Breast epithelium (tissue), 4 donors: ENCODE results near the gene TENM4. TPM values are rescaled to one million over a fixed set of nuclear protein-coding genes. Genes with fewer than 3 reads are reported as not detected.

Source experiments
- DNase-seq, 2 donors: peaks; one replicate each; pipeline ENCODE4 v3.0.0-alpha.2; 2019; ENCODE audit warnings: low spot score in 2 of 2
- H3K27ac ChIP-seq, 2 donors: fragments of 200-600 bp; sonication (generic) in 1 of 2; one replicate each; pipeline ENCODE4 v1.5.1; 2016 to 2019; ENCODE audit warnings: mild to moderate bottlenecking in 1 of 2
- H3K27me3 ChIP-seq, 2 donors: fragments of 200-600 bp; sonication (generic) in 1 of 2; one replicate each; pipeline versions ENCODE4 v1.5.1 to v1.6.0; 2017 to 2019; ENCODE audit warnings: control low read depth in 1 of 2, mild to moderate bottlenecking in 1 of 2
- H3K36me3 ChIP-seq: fragments of 200-600 bp; one replicate; pipeline ENCODE4 v1.5.1; 2019
- H3K4me1 ChIP-seq, 2 donors: fragments of 200-600 bp; sonication (generic); one replicate each; pipeline ENCODE4 v1.5.1; 2016 to 2019; ENCODE audit warnings: control low read depth in 1 of 2
- H3K4me3 ChIP-seq, 3 donors: fragments of 200-600 bp; sonication (generic); 1 replicate in 2 of 3; 2 replicates in 1 of 3; pipeline ENCODE4 v1.5.1; 2016 to 2019; ENCODE audit warnings: mild to moderate bottlenecking in 3 of 3, moderate library complexity in 2 of 3
- H3K9me3 ChIP-seq, 2 donors: fragments of 200-600 bp; sonication (generic) in 1 of 2; one replicate each; pipeline ENCODE4 v1.5.1; 2016 to 2019; ENCODE audit warnings: control low read depth in 1 of 2
- CTCF ChIP-seq, 3 donors: fragments of 450-650 bp; IDR thresholded peaks; one replicate each; pipeline ENCODE4 v1.5.1; 2016 to 2017; ENCODE audit warnings: antibody characterized with exemption in 3 of 3, mild to moderate bottlenecking in 3 of 3, moderate library complexity in 3 of 3
- POLR2A ChIP-seq: fragments of 450-650 bp; IDR thresholded peaks from one replicate; pipeline ENCODE4 v1.6.1; 2016; ENCODE audit warnings: antibody characterized with exemption, mild to moderate bottlenecking, moderate library complexity
- POLR2AphosphoS5 ChIP-seq, 3 donors: sonication (generic); formaldehyde crosslinking; IDR thresholded peaks; one replicate each; pipeline ENCODE4 v1.6.1; 2017; ENCODE audit warnings: antibody characterized with exemption in 3 of 3
- intact Hi-C: fragments of 100-400 bp; cut with DNase I; formaldehyde crosslinking; loops from one replicate; pipeline ENCODE4 v1.15.1; 2023; ENCODE audit warnings: low total_unique reads
- total RNA-seq, 3 donors: library from RNA; depleted of rRNA; stranded (reverse); fragments of >200 nt; gene quantifications; one replicate each; pipeline ENCODE4 v1.1.0, GENCODE V29; 2016

The TENM4 gene
- 1 to 10 TPM in 2 of 3 donors, under 1 TPM in 1; 0.29 to 7.9 (median 4.8) TPM for total RNA-seq

GRCh38 chr11:79440571-79441460 lies at the start of gene TENM4:
TSS of gene TENM4 (minus strand) at chr11:79441030. CDS start at chr11:79069944, 371,086 bp downstream.
- Histone ChIP-seq H3K4me1 (peaks cover 8 to 18% of the 10 kb centered on the region in 2 donors), H3K27me3 (peaks cover 0 to 80% of the 10 kb centered on the region in 2 donors), H3K9me3 (no peaks in the 10 kb centered on the region), H3K27ac (peak within 1 kb of the TSS in 1 of 2 donors; percentile 61), H3K36me3 (no peaks in the 10 kb centered on the region), H3K4me3 (peak within 1 kb of the TSS; percentile 50 to 72 (median 54))
- intact Hi-C loops: no loop called here
- DNase-seq: peak in 1 of 2 donors; percentile 52
- TF ChIP-seq CTCF (IDR thresholded peaks at IDR 0.05) (no peak), POLR2AphosphoS5 (IDR thresholded peaks at IDR 0.05) (no peak), POLR2A (no peak)

- no peaks in the 10 kb centered on the region for H3K36me3 ChIP-seq
- no peak overlapping the region for H3K27ac ChIP-seq
- intact Hi-C loops: no loop called here
- no peak for DNase-seq
- H3K27me3 ChIP-seq: no peaks in the 10 kb centered on the region
- H3K4me3 ChIP-seq: no peak overlapping the region
- TF ChIP-seq POLR2A (no peak), CTCF (IDR thresholded peaks at IDR 0.05) (no peak), POLR2AphosphoS5 (IDR thresholded peaks at IDR 0.05) (no peak)
- no peaks in the 10 kb centered on the region for H3K9me3 ChIP-seq
- no peaks in the 10 kb centered on the region for H3K4me1 ChIP-seq
These were observed 47.5 kb upstream of the TENM4 start for GRCh38 chr11:79488286-79488685.

GRCh38 chr11:79487412-79487811 lies 46.6 kb upstream of the TENM4 start:
- Histone ChIP-seq H3K9me3 (no peaks in the 10 kb centered on the region), H3K4me3 (no peak overlapping the region), H3K27ac (no peak overlapping the region), H3K27me3 (no peaks in the 10 kb centered on the region), H3K4me1 (no peaks in the 10 kb centered on the region), H3K36me3 (no peaks in the 10 kb centered on the region)
- TF ChIP-seq POLR2AphosphoS5 (IDR thresholded peaks at IDR 0.05) (no peak), CTCF (IDR thresholded peaks at IDR 0.05) (no peak), POLR2A (no peak)
- intact Hi-C loops: no loop called here
- DNase-seq: no peak

- DNase-seq: no peak
- Histone ChIP-seq H3K27ac (no peak overlapping the region), H3K36me3 (no peaks in the 10 kb centered on the region), H3K4me3 (no peak overlapping the region), H3K4me1 (no peaks in the 10 kb centered on the region), H3K27me3 (no peaks in the 10 kb centered on the region), H3K9me3 (no peaks in the 10 kb centered on the region)
- TF ChIP-seq POLR2A (no peak), CTCF (IDR thresholded peaks at IDR 0.05) (no peak), POLR2AphosphoS5 (IDR thresholded peaks at IDR 0.05) (no peak)
- intact Hi-C loops: no loop called here
These were observed 45.6 kb upstream of the TENM4 start for GRCh38 chr11:79486242-79486984.

- Histone ChIP-seq H3K9me3 (no peaks in the 10 kb centered on the region), H3K36me3 (no peaks in the 10 kb centered on the region), H3K27ac (no peak overlapping the region), H3K4me1 (no peaks in the 10 kb centered on the region), H3K27me3 (no peaks in the 10 kb centered on the region), H3K4me3 (no peak overlapping the region)
- intact Hi-C loops: no loop called here
- TF ChIP-seq POLR2A (no peak), POLR2AphosphoS5 (IDR thresholded peaks at IDR 0.05) (no peak), CTCF (IDR thresholded peaks at IDR 0.05) (no peak)
- DNase-seq: no peak
These were observed 44.9 kb upstream of the TENM4 start for GRCh38 chr11:79485694-79486093.
